ENCODE results near the gene PAEP.

DNA sequence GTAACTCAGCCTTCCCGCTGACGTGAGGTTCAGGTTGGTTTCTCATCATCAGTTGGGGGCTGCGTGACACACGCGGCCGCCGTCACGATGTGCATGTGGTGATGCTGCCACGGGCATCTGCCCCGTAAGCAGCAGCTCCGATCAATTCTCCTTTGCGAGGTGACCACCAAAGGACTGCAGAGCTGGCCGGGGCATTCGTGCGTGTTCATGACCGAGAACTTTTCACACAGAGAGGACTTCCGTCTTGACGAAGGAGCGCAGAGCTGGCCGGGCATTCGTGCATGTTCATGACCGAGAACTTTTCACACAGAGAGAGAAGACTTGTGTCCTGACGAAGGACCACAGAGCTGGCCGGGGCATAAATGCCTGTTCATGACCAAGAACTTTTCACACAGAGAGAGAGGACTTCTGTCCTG is 44.1 kb upstream of the PAEP start:
- TF ChIP-seq, protein P1, sequence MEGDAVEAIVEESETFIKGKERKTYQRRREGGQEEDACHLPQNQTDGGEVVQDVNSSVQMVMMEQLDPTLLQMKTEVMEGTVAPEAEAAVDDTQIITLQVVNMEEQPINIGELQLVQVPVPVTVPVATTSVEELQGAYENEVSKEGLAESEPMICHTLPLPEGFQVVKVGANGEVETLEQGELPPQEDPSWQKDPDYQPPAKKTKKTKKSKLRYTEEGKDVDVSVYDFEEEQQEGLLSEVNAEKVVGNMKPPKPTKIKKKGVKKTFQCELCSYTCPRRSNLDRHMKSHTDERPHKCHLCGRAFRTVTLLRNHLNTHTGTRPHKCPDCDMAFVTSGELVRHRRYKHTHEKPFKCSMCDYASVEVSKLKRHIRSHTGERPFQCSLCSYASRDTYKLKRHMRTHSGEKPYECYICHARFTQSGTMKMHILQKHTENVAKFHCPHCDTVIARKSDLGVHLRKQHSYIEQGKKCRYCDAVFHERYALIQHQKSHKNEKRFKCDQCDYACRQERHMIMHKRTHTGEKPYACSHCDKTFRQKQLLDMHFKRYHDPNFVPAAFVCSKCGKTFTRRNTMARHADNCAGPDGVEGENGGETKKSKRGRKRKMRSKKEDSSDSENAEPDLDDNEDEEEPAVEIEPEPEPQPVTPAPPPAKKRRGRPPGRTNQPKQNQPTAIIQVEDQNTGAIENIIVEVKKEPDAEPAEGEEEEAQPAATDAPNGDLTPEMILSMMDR (conservative IDR thresholded peaks at IDR 0.05), result no peak
- TF ChIP-seq ZFX (IDR thresholded peaks at IDR 0.05), result no peak
